ENCODE data around the gene DDX10. TPM values are rescaled to one million over a fixed set of nuclear protein-coding genes. Genes with fewer than 3 reads are reported as not detected.
A peak's percentile ranks its signal among the peaks of the same experiment; 100 is the strongest.

DDX10 gene
- total and polyA plus RNA-seq, 4 donors: 8.0 to 11.8 (median 9.0) TPM

- TF ChIP-seq EGR1 (IDR thresholded peaks at IDR 0.05; ENCODE audit: low read depth in 2 of 2) (no peak), RAD21 (IDR thresholded peaks at IDR 0.05) (no peak), GABPA (IDR thresholded peaks at IDR 0.05 in 1 of 2, conservative IDR thresholded peaks at IDR 0.05 in 1 of 2) (no peak), NR2F2 (IDR thresholded peaks at IDR 0.05) (no peak), HNF4G (IDR thresholded peaks at IDR 0.05) (no peak), YY1 (IDR thresholded peaks at IDR 0.05) (no peak)
- TF ChIP-seq, protein P1, sequence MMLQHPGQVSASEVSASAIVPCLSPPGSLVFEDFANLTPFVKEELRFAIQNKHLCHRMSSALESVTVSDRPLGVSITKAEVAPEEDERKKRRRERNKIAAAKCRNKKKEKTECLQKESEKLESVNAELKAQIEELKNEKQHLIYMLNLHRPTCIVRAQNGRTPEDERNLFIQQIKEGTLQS (IDR thresholded peaks at IDR 0.05): no peak
Observed at GRCh38 chr11:108645970-108646369, 18.9 kb upstream of the DDX10 start (continued).

DNA sequence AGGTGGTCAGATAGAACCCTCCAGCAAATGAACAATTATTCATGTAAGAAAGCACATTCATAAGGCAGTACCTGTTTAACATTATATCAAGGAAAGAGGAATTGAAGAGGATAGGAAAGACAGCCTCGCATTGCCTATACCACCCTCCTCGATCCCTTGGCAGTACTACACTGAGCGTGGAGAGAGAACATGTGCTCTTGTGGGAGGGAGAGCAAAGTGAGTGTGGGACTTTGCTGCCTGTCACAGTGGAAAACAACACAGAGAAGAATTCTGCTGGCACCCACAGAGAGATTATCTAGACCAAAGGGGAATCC lies 17.5 kb upstream of the DDX10 start:
- H3K4me1 ChIP-seq (ENCODE audit: control insufficient read depth in 4 of 4, insufficient read depth in 4 of 4, low read length in 3 of 4): peaks cover 4 to 32% (median 13%) of the 10 kb centered on the region in 4 donors
- no peaks in the 10 kb centered on the region for H3K27me3 ChIP-seq (ENCODE audit: control insufficient read depth in 4 of 4, insufficient read depth in 4 of 4, low read length in 3 of 4)
- TF ChIP-seq FOXA1 (IDR thresholded peaks at IDR 0.05) (no peak), TAF1 (conservative IDR thresholded peaks at IDR 0.05) (peak; percentile 85), YY1 (IDR thresholded peaks at IDR 0.05) (no peak), HNF4G (IDR thresholded peaks at IDR 0.05) (peak; percentile 56), HNF4A (conservative IDR thresholded peaks at IDR 0.05) (peak in 1 of 2 donors; percentile 79), RXRA (IDR thresholded peaks at IDR 0.05) (no peak), GABPA (IDR thresholded peaks at IDR 0.05 in 1 of 2, conservative IDR thresholded peaks at IDR 0.05 in 1 of 2) (no peak), REST (IDR thresholded peaks at IDR 0.05) (peak; percentile 89), RAD21 (IDR thresholded peaks at IDR 0.05) (peak; percentile 35 to 66), NR2F2 (IDR thresholded peaks at IDR 0.05) (no peak), ZBTB33 (IDR thresholded peaks at IDR 0.05) (no peak), EGR1 (IDR thresholded peaks at IDR 0.05; ENCODE audit: low read depth in 2 of 2) (peak in 1 of 2 donors; percentile 32)
- TF ChIP-seq, protein P1 (IDR thresholded peaks at IDR 0.05): peak; percentile 40
- TF ChIP-seq, protein P2, sequence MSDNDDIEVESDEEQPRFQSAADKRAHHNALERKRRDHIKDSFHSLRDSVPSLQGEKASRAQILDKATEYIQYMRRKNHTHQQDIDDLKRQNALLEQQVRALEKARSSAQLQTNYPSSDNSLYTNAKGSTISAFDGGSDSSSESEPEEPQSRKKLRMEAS (IDR thresholded peaks at IDR 0.05): no peak
- TF ChIP-seq, protein P3, sequence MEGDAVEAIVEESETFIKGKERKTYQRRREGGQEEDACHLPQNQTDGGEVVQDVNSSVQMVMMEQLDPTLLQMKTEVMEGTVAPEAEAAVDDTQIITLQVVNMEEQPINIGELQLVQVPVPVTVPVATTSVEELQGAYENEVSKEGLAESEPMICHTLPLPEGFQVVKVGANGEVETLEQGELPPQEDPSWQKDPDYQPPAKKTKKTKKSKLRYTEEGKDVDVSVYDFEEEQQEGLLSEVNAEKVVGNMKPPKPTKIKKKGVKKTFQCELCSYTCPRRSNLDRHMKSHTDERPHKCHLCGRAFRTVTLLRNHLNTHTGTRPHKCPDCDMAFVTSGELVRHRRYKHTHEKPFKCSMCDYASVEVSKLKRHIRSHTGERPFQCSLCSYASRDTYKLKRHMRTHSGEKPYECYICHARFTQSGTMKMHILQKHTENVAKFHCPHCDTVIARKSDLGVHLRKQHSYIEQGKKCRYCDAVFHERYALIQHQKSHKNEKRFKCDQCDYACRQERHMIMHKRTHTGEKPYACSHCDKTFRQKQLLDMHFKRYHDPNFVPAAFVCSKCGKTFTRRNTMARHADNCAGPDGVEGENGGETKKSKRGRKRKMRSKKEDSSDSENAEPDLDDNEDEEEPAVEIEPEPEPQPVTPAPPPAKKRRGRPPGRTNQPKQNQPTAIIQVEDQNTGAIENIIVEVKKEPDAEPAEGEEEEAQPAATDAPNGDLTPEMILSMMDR (IDR thresholded peaks at IDR 0.05; ENCODE audit: low read depth, low read length, missing input control): no peak
- H3K36me3 ChIP-seq (ENCODE audit: control insufficient read depth in 4 of 4, insufficient read depth in 3 of 4, low read depth in 1 of 4, low read length in 3 of 4): no peaks in the 10 kb centered on the region
- peak overlapping the region; percentile 92 to 96 for H3K27ac ChIP-seq (ENCODE audit: low read depth in 1 of 2, low read length in 2 of 2)
- no peak overlapping the region for H3K4me3 ChIP-seq (ENCODE audit: low read depth in 1 of 3, low read length in 3 of 3)
- H3K9me3 ChIP-seq (ENCODE audit: control insufficient read depth in 4 of 4, low read length in 3 of 4): no peaks in the 10 kb centered on the region
- no peak for DNase-seq (ENCODE audit: low spot score)
- 44% methylated on average over 3 of the region's 3 CpGs for WGBS
- peak overlapping the region; percentile 67 to 71 for H3K9ac ChIP-seq (ENCODE audit: low read depth in 1 of 2, low read length in 2 of 2)
